Glomerular visceral epithelial cell (primary cell): ENCODE data around the gene CASKIN2.
"Not testable (repeated sequence)": the region's sequence is repeated elsewhere in the genome, so short reads cannot be mapped to it uniquely, and the experiment has no call there.

Experiments used
- DNase-seq: peaks from one replicate; pipeline ENCODE4 v3.0.0-alpha.2; 2016; ENCODE audit errors: extremely low spot score

CASKIN2 gene

GRCh38 chr17:75489511-75489955, 25.8 kb downstream of the CASKIN2 start:
- DNase-seq = no peak

- DNase-seq = no peak
Measured at GRCh38 chr17:75488693-75489510, 26.4 kb downstream of the CASKIN2 start.

GRCh38 chr17:75487351-75488070, 27.8 kb downstream of the CASKIN2 start:
- DNase-seq = no peak

GRCh38 chr17:75486951-75487350, 28.4 kb downstream of the CASKIN2 start:
- DNase-seq = no peak

GRCh38 chr17:75486151-75486550, 29.2 kb downstream of the CASKIN2 start:
- DNase-seq = no peak

GRCh38 chr17:75485688-75486087, 29.6 kb downstream of the CASKIN2 start:
- DNase-seq = no peak

GRCh38 chr17:75482098-75482942, 33.0 kb downstream of the CASKIN2 start:
- no peak for DNase-seq

- no peak for DNase-seq
Measured at GRCh38 chr17:75481194-75482068, 33.9 kb downstream of the CASKIN2 start.

GRCh38 chr17:75480281-75480680, 35.1 kb downstream of the CASKIN2 start:
- no peak for DNase-seq

- no peak for DNase-seq
Measured at GRCh38 chr17:75478508-75478907, 36.8 kb downstream of the CASKIN2 start.

GRCh38 chr17:75477490-75477862, 37.9 kb downstream of the CASKIN2 start:
- DNase-seq = not testable (repeated sequence)

GRCh38 chr17:75476752-75477489, 38.4 kb downstream of the CASKIN2 start:
- DNase-seq = no peak

- DNase-seq = no peak
Measured at GRCh38 chr17:75476271-75476671, 39.1 kb downstream of the CASKIN2 start.

GRCh38 chr17:75475851-75476250, 39.5 kb downstream of the CASKIN2 start:
- no peak for DNase-seq

- no peak for DNase-seq
Measured at GRCh38 chr17:75475144-75475835, 40.0 kb downstream of the CASKIN2 start.

- DNase-seq = no peak
Measured at GRCh38 chr17:75474736-75475135, 40.6 kb downstream of the CASKIN2 start.

GRCh38 chr17:75473246-75473645, 42.1 kb downstream of the CASKIN2 start:
- DNase-seq = no peak

- no peak for DNase-seq
Measured at GRCh38 chr17:75472119-75472518, 43.2 kb downstream of the CASKIN2 start.

- no peak for DNase-seq
Measured at GRCh38 chr17:75471207-75471606, 44.1 kb downstream of the CASKIN2 start.
